ENCODE data around the gene KIF15.

GRCh38 chr3:44762690-44763089, 1.1 kb downstream of the KIF15 start:
- TF ChIP-seq CTCF (IDR thresholded peaks at IDR 0.05) (no peak), POLR2A (IDR thresholded peaks at IDR 0.05) (no peak), EP300 (IDR thresholded peaks at IDR 0.05; ENCODE audit: low read depth) (no peak), POLR2AphosphoS5 (IDR thresholded peaks at IDR 0.05) (no peak)
